Astrocyte of the spinal cord (primary cell): Measurements from ENCODE around the gene PXYLP1.
"Not testable (repeated sequence)": the region's sequence is repeated elsewhere in the genome, so short reads cannot be mapped to it uniquely, and the experiment has no call there.

ENCODE experiments used
- DNase-seq: peaks from one replicate; pipeline ENCODE4 v3.0.0; 2011; ENCODE audit warnings: low read depth, low spot score
- H3K4me3 ChIP-seq: 2 replicates; pipeline ENCODE4 v1.5.1; 2011; ENCODE audit warnings: low read depth, mild to moderate bottlenecking, low read length, moderate library complexity
- CTCF ChIP-seq: IDR thresholded peaks from 2 replicates; pipeline ENCODE4 v1.5.1; 2012; ENCODE audit warnings: low read depth, mild to moderate bottlenecking, low read length, inconsistent platforms
- in situ Hi-C: cut with HindIII; loops from 2 replicates; pipeline ENCODE4 v1.10.0; 2017; ENCODE audit warnings: low sequenced_read_pairs

Gene PXYLP1

GRCh38 chr3:141201122-141201521, 30.5 kb upstream of the PXYLP1 start:
- in situ Hi-C loops: no loop called here
- H3K4me3 ChIP-seq: no peak overlapping the region
- DNase-seq: no peak
- no peak for TF ChIP-seq CTCF

- in situ Hi-C loops: no loop called here
- no peak for DNase-seq
- no peak overlapping the region for H3K4me3 ChIP-seq
- no peak for TF ChIP-seq CTCF
These were observed 28.9 kb upstream of the PXYLP1 start for GRCh38 chr3:141202682-141203081.

GRCh38 chr3:141203866-141204265, 27.8 kb upstream of the PXYLP1 start:
- H3K4me3 ChIP-seq: no peak overlapping the region
- no peak for TF ChIP-seq CTCF
- no peak for DNase-seq
- in situ Hi-C loops: no loop called here

- no peak overlapping the region for H3K4me3 ChIP-seq
- in situ Hi-C loops: no loop called here
- no peak for TF ChIP-seq CTCF
- no peak for DNase-seq
These were observed 27.3 kb upstream of the PXYLP1 start for GRCh38 chr3:141204343-141204742.

- in situ Hi-C loops, H3K4me3 ChIP-seq, DNase-seq: not testable (repeated sequence)
These were observed 20.3 kb upstream of the PXYLP1 start for GRCh38 chr3:141211306-141211705.

GRCh38 chr3:141212101-141212500, 19.5 kb upstream of the PXYLP1 start:
- DNase-seq: no peak
- in situ Hi-C loops: no loop called here
- no peak for TF ChIP-seq CTCF
- H3K4me3 ChIP-seq: no peak overlapping the region

GRCh38 chr3:141212555-141212954, 19.1 kb upstream of the PXYLP1 start:
- TF ChIP-seq CTCF: no peak
- H3K4me3 ChIP-seq: no peak overlapping the region
- no peak for DNase-seq
- in situ Hi-C loops: no loop called here
